Measurements from ENCODE around the gene HCAR2. TPM values are rescaled to one million over a fixed set of nuclear protein-coding genes. Genes with fewer than 3 reads are reported as not detected.

Gene HCAR2
- total and polyA plus RNA-seq, 2 donors (not counting 1 experiment from before 2014, with no cell fraction given) = 0.82 TPM; not detected in 1

DNA sequence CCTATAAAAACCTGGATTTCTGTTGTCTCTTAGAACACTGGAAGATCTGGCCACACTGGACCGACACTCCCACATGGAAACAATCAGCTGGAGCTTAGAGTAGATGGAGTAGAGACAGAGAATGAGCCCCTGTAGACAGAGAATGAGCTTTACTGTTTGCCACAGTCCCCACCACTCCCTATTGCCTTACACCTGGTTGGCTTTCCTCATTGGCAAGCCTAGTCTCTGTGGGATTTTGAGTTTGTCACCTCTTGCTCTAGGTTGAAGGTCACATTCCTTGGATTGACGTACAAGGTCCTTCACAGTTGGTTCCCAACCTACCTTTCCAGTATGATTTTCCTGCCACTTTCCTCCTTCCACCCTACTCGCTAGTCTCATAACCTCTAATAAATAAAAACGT is 29.5 kb upstream of the HCAR2 start:
- Histone ChIP-seq H4K20me1 (ENCODE audit: control insufficient read depth, insufficient read depth, low read length, poor library complexity, severe bottlenecking) (no peaks in the 10 kb centered on the region), H3K4me2 (replicated peaks; ENCODE audit: low read depth, low read length, poor library complexity, severe bottlenecking) (peak overlapping the region; percentile 23), H3K79me2 (ENCODE audit: control insufficient read depth, insufficient read depth, low read length) (no peaks in the 10 kb centered on the region), H3K4me3 (ENCODE audit: control extremely low read depth in 1 of 5, extremely low read depth in 1 of 5, insufficient read depth in 1 of 5, low read depth in 2 of 5, low read length in 4 of 5) (no peak overlapping the region), H2AFZ (ENCODE audit: insufficient read depth, low read depth, low read length, poor library complexity, severe bottlenecking) (peak overlapping the region; percentile 39), H3K9ac (ENCODE audit: low read length) (no peak overlapping the region), H3K27me3 (replicated peaks in 1 of 4; ENCODE audit: control extremely low read depth in 1 of 4, control insufficient read depth in 3 of 4, insufficient read depth in 4 of 4, low read length in 3 of 4) (no peaks in the 10 kb centered on the region), H3K27ac (ENCODE audit: low read length in 2 of 2) (peak overlapping the region in 1 of 2 donors; percentile 55), H3K9me3 (ENCODE audit: control extremely low read depth in 1 of 3, control insufficient read depth in 2 of 3, insufficient read depth in 1 of 3, low read length in 2 of 3) (no peaks in the 10 kb centered on the region), H3K4me1 (ENCODE audit: control insufficient read depth in 2 of 2, insufficient read depth in 2 of 2, low read length in 2 of 2) (peaks cover 24 to 26% of the 10 kb centered on the region in 2 donors), H3K36me3 (replicated peaks in 1 of 2; ENCODE audit: control extremely low read depth in 1 of 2, control insufficient read depth in 1 of 2, extremely low read depth in 1 of 2, insufficient read depth in 2 of 2, low read length in 1 of 2) (no peaks in the 10 kb centered on the region)
- Mint-ChIP-seq H3K27ac (peak overlapping the region; percentile 92), H3K4me3 (no peak overlapping the region), H3K9me3 (ENCODE audit: insufficient read depth) (no peaks in the 10 kb centered on the region), H3K27me3 (no peaks in the 10 kb centered on the region), H3K4me1 (peaks cover 28% of the 10 kb centered on the region)
- intact Hi-C loops (cut with micrococcal nuclease) = no loop called here
- ChIA-PET POLR2A (no interaction called here), CTCF (interaction anchor here (0.6 to 1.0 kb wide), 3 partner anchors 20 to 609 kb away, joined by 3 read pairs; partner anchors contain the start of gene DENR)
- DNase-seq (no peak), ATAC-seq (ENCODE audit: low read depth) (no peak)
- 97% methylated on average over 3 of the region's 4 CpGs for WGBS (ENCODE audit: insufficient coverage)
- TF ChIP-seq, protein P1, sequence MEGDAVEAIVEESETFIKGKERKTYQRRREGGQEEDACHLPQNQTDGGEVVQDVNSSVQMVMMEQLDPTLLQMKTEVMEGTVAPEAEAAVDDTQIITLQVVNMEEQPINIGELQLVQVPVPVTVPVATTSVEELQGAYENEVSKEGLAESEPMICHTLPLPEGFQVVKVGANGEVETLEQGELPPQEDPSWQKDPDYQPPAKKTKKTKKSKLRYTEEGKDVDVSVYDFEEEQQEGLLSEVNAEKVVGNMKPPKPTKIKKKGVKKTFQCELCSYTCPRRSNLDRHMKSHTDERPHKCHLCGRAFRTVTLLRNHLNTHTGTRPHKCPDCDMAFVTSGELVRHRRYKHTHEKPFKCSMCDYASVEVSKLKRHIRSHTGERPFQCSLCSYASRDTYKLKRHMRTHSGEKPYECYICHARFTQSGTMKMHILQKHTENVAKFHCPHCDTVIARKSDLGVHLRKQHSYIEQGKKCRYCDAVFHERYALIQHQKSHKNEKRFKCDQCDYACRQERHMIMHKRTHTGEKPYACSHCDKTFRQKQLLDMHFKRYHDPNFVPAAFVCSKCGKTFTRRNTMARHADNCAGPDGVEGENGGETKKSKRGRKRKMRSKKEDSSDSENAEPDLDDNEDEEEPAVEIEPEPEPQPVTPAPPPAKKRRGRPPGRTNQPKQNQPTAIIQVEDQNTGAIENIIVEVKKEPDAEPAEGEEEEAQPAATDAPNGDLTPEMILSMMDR (IDR thresholded peaks at IDR 0.05) = no peak
- TF ChIP-seq EZH2 (IDR thresholded peaks at IDR 0.05; ENCODE audit: borderline replicate concordance, insufficient read depth, low read depth, low read length, poor library complexity, severe bottlenecking) = no peak

DNA sequence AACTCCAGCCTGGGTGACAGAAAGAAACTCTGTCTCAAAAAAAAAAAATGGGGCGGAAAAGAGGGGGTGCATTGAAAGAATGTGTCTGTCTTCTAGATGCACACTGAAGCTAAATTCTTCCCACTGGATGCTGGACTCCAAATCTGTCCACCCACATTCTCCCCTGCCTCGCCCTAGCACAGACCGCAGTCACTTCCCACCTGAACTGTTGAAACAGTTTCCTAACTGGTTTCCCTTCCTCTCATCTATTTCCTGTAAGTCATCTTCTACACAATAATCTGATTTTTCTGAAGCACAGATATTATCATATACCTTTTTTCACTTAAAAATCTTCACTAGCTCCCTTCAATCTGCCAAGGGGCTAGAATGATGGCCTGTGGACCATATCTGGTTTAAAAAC is 29.0 kb upstream of the HCAR2 start:
- H3K4me3 ChIP-seq (ENCODE audit: control extremely low read depth in 1 of 5, extremely low read depth in 1 of 5, insufficient read depth in 1 of 5, low read depth in 2 of 5, low read length in 4 of 5) = no peak overlapping the region
- peaks cover 24 to 26% of the 10 kb centered on the region in 2 donors for H3K4me1 ChIP-seq (ENCODE audit: control insufficient read depth in 2 of 2, insufficient read depth in 2 of 2, low read length in 2 of 2)
- no peak for TF ChIP-seq EZH2 (IDR thresholded peaks at IDR 0.05; ENCODE audit: borderline replicate concordance, insufficient read depth, low read depth, low read length, poor library complexity, severe bottlenecking)
- TF ChIP-seq, protein P1 (IDR thresholded peaks at IDR 0.05) = no peak
- H3K79me2 ChIP-seq (ENCODE audit: control insufficient read depth, insufficient read depth, low read length) = no peaks in the 10 kb centered on the region
- H4K20me1 ChIP-seq (ENCODE audit: control insufficient read depth, insufficient read depth, low read length, poor library complexity, severe bottlenecking) = no peaks in the 10 kb centered on the region
- no peak for DNase-seq
- H3K9me3 Mint-ChIP-seq (ENCODE audit: insufficient read depth) = no peaks in the 10 kb centered on the region
- POLR2A ChIA-PET = no interaction called here
- H3K9me3 ChIP-seq (ENCODE audit: control extremely low read depth in 1 of 3, control insufficient read depth in 2 of 3, insufficient read depth in 1 of 3, low read length in 2 of 3) = no peaks in the 10 kb centered on the region
- H3K27me3 ChIP-seq (replicated peaks in 1 of 4; ENCODE audit: control extremely low read depth in 1 of 4, control insufficient read depth in 3 of 4, insufficient read depth in 4 of 4, low read length in 3 of 4) = no peaks in the 10 kb centered on the region
- H3K4me2 ChIP-seq (replicated peaks; ENCODE audit: low read depth, low read length, poor library complexity, severe bottlenecking) = peak overlapping the region; percentile 23
- WGBS (ENCODE audit: insufficient coverage) = 0% methylated on average over 2 of the region's 3 CpGs
- H3K4me3 Mint-ChIP-seq = peak overlapping the region; percentile 0
- ATAC-seq (ENCODE audit: low read depth) = no peak
- no peak overlapping the region for H3K27ac Mint-ChIP-seq
- H3K36me3 ChIP-seq (replicated peaks in 1 of 2; ENCODE audit: control extremely low read depth in 1 of 2, control insufficient read depth in 1 of 2, extremely low read depth in 1 of 2, insufficient read depth in 2 of 2, low read length in 1 of 2) = no peaks in the 10 kb centered on the region
- CTCF ChIA-PET = interaction anchor here (0.6 to 1.0 kb wide), 3 partner anchors 21 to 609 kb away, joined by 3 read pairs; partner anchors contain the start of gene DENR
- peak overlapping the region in 1 of 2 donors; percentile 55 for H3K27ac ChIP-seq (ENCODE audit: low read length in 2 of 2)
- H3K9ac ChIP-seq (ENCODE audit: low read length) = no peak overlapping the region
- H3K27me3 Mint-ChIP-seq = no peaks in the 10 kb centered on the region
- no peak overlapping the region for H2AFZ ChIP-seq (ENCODE audit: insufficient read depth, low read depth, low read length, poor library complexity, severe bottlenecking)
- intact Hi-C loops (cut with micrococcal nuclease) = no loop called here
- H3K4me1 Mint-ChIP-seq = peaks cover 28% of the 10 kb centered on the region
